Stimulated activated CD4-positive, alpha-beta T cell treated with anti-CD3 and anti-CD28 coated beads, Interleukin-2, amount 100 ng/mL, for 48 hours (primary cell): ENCODE results near the gene CLDN24.

Source experiments
- DNase-seq, 2 donors: peaks; one replicate each; pipeline ENCODE4 v3.0.0-alpha.2; 2020

CLDN24 gene

DNA sequence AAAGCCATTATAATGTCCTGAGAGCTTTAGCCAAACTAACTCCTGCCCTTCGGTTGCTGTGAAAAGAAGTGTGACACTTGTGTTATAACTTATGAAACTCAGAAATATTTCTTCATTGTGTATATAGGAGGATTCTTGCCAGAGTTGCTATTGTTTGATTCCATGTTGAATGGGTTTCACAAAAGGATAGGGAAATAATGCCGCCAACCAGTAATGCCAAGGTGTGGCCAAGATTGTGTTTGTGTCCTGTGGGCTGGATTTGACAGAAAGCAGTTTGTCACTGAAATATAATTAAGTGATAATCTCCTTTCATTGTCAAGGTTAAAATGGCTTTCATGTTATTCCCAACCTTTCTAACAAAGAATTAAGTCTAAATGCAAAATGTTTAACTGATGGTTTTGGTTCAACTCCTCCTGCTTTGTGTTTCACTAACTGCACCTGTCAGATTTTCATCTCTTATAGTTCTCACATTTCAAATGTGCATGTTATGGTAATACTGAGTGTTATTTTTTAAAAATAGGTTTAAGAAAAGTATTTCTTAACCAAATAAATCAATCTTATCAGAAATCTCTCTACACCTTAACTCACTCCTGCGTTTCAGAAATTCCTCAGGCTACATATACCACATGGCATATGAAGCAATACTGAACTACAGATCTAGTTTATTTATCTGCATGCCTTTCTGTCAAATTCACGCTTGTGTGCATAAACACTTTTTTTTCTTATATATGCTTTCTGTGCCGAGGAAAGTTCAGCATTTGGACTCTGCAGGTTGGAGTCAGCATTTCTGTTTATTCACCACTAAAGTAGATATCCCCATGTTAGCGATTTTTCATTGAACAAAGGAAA, 1.8 kb downstream of the CLDN24 start, which contains the start of gene CLDN22:
Gene CLDN22, minus strand, starts transcription at position 66 of the 849 bp plus-strand sequence. Its CDS starts 58 bp downstream, at position 8.
- DNase-seq = no peak

DNA sequence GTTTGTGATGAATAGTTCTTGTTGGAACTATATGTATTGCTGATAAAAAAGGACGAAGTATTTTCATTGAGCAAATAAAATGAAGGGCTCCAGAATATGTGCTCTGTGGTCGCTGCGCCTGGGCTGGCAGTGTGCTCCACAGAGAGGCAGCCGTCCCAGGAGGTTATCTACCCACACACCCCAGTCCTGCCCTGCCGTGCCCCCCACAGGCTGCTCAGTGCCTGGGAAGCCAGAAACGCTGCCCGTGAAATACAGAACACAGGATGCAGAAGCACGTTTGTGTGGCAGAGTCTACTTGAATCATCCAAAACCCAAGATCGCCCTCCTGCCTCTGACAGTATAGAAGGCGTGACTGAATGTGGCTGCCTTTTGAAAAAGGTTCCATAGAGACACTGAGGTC, 3.6 kb downstream of the CLDN24 start:
- DNase-seq = no peak

DNA sequence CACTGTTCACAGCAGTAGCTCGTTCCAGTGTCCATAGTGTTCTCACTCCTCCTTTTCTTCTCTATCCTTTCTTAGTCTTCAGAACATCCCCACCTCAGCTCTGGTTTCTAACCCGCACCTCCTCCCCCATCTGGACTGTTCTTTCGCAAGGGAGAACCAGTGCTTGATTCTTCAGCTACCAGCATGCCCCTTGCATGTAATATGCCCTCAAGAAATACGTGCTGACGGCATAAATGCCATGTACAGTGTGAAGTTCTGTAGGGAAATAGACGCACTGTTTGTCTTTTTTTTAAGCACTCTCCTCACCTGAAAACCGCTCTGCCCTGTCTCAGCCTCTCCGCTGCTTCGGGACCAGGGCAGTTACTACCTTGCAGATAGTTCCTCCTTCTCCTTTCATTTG, 7.4 kb downstream of the CLDN24 start:
- no peak for DNase-seq

DNA sequence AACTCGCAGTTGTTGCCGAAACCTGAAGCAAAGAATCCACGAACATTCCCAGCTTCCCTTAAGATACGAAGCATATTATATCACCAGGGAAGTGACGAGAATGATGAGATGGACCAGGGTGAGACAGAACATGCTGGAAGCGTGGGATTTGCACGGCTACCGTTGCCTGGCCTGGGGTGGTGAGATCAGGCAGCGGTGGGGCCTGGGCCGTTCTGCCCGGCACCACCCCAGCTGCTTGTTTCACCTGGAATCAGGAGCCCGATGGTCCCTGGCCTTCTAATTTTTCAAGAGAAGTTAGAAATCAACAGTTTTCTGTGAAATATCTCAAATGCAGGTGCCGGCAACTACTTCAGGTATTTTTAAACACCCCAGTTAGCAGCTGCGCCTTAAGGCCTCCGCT, 7.9 kb downstream of the CLDN24 start:
- no peak for DNase-seq

DNA sequence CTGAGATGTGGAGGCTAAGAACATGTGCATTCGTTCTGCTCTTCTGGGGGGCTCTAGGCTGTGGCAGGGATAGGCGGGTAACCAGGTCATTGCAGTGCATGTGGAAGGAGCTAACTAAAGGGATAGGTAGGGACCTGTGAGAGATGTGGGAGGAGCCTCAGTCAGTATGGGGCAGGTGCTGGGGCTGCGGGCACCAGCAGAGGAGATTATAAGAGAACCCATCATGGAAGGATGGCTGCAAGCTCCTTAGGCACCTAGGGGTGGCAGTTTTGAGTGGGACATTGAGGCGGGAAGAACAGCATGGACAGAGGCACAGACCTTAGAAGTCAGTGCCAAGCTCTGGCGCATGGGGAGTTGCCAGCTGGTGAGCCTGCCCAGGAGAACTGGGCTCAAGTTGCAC, 9.4 kb downstream of the CLDN24 start:
- DNase-seq = no peak

DNA sequence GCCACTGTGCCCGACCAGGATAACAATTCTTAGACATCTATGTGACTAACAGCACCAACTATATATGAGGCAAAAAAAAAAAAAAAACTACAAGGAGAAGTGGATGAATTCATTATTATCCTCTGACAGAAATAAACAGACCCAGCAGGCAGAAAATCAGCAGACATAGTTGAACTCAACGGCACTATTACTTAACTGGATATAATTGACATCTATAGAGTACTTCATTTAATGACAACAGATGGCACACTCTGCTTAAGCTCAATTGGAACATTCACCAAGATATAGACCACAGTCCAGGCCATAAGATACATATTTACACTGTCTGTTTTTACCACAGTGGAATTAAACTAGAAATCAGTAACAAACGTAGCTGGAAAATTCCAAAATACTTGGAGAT, 15.4 kb downstream of the CLDN24 start:
- DNase-seq = no peak

DNA sequence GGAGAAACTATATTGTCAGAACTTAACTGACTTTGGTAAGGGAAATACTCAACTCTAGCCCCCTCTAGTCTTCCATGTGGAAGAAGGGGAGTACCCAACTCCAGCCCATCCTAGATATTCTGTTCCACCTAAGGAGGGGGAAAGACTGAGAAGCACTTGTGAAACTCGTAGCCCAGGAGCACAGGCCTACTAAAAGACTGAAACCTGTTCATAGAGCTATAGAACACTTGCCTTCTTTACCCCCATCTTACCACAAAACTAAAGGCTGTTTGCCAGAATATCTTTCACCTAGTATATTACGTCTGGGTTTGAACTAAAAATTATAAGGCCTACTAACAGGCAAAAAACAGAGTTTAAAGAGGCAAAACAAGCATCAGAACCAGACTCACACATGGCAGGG, 17.7 kb downstream of the CLDN24 start:
- no peak for DNase-seq

DNA sequence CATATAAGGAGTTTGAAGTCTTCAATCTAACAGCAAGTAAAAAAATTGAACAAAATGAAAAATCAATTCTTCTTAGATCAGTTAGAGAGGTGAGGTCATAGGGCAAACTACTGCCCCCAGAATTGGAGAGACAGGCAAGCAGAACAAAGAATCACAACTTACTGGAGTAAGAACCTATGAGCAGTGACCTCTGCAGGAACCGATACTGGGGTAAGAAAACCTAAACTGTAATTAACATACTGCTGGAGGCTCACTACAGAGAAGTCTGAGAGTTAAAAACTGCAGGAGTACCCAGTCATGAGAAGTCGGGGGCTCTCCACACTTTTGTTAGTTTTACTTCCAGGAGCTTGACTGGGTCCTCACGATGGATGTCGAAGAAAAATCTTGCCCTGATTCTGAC, 18.2 kb downstream of the CLDN24 start:
- no peak for DNase-seq

DNA sequence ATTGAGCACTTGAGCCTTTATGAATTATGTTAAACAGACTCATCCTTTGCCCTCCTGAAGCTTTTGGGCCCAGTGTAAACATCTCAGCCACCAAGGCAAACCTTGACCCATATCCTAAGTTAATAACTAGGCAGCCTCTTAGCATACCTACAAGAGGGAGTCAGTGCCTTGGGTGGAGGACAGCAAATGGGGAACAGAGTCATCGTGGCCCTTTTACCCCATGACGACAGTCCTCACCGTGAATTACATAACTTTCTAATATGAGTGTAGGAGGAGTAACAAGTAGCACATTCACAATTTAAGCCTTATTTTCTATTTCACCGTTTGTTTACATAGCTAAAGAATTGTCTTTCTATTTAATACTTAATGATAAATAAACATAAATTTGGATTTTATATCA, 18.9 kb downstream of the CLDN24 start:
- DNase-seq = no peak

DNA sequence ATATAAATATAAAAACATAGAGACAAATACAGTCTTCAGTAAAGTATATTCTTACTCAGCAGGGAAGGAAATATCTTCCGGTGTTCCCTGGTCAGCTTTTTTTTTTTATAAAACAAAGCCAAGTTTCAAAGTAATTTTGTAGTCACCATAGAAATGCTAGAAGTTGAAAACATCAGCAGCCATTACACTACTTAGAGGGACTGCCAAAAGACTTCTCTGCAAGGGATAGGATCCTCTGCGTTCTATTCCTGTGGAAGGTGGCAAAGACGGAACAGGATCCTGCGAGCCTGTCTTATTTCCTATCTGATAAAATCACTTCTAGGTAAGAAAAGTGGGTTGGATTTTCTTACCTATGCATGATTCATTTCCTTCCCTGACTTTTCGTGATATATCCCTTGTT, 21.6 kb downstream of the CLDN24 start:
- no peak for DNase-seq

DNA sequence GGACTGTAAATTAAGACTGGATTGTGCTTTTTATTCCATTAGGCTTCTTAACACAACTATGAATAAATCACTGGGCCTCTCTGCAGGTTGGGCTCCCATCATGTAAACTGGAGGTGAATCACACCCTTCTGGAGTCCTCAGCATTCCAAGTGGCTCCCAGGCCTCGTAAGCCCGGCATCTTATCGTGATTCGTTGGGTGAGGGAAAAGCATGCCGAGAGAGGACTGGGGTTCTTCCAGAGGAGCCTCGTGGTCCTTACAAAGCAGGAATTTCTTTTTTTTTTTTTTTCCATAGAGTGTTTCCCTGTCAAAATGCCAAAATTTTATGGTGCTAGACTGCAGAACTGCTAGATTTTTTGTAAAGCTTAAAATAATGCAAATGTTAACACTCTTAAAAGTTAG, 22.2 kb downstream of the CLDN24 start:
- DNase-seq = no peak

DNA sequence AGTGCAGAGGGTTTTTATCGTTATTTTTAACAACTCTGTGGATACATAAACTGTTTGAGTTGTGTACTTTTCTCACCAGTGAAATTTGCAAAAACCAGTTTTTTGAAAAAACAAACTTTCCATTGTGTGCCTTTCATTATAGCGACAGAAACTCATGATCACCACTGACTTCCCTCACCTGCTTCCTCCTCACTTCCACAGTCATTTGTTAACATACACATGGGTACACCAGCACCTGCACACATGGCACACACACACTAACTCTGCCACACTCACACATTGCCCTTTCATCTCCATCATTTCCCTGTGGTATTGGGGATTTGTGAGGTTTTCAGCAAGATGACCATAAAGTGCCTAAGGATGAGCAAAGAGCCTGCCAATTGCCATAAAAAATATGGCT, 22.8 kb downstream of the CLDN24 start:
- DNase-seq = no peak

DNA sequence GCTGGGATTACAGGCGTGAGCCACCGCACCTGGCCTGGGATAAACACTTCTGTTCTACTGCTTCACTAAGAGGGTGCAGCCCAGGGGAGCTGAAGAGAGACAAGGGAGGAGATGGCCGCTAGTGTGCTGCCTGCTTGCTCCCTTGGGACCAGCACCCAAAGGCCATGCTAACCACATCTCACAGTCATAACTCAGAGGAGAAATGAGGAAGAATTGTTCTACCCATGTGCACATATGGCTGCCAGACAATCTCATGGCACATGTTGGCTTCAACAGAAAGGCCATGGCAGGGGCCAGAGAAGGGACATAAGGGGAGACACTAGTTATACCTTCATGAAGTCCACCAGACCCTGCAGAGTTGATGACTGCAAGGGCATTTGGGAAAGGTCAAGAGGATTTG, 24.6 kb downstream of the CLDN24 start:
- DNase-seq = no peak

DNA sequence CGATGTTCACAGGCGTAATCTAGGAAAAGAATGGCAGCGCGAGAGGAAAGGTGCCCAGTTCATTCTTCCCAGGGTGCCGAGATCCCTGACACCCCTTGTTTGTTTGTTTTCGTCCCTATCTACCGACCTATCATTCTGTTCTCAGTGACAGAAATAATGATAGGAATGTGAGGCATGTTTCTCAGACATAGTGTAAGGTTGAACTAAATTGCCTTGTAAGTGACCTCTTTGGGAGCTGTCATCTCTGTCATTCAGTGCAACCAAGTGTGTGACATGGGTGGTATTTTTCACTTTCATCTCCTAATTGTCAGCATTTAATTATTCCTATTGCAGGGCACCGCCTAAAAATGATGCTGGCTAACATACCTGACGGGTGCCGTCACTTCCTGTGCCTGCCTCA, 26.5 kb downstream of the CLDN24 start:
- DNase-seq = no peak

DNA sequence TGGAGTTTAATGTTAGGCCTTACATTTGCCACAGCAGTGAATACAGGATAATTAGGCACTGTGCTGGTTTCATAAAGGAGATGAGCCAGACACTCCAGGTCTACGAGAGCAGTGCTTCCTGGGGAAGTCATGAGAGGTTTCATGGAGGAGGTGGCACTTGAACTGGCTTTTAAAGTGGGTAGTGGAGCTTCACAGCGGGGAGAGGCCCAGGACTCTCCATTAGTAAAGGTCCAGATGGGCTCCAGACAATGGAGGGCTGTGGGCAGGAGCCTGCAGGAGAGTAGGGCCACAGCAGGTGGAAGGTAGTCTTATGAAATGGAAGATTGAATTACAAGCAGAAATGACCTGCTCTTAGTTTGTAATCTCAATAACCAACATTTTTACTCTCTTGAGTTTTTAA, 31.2 kb downstream of the CLDN24 start:
- DNase-seq = no peak

DNA sequence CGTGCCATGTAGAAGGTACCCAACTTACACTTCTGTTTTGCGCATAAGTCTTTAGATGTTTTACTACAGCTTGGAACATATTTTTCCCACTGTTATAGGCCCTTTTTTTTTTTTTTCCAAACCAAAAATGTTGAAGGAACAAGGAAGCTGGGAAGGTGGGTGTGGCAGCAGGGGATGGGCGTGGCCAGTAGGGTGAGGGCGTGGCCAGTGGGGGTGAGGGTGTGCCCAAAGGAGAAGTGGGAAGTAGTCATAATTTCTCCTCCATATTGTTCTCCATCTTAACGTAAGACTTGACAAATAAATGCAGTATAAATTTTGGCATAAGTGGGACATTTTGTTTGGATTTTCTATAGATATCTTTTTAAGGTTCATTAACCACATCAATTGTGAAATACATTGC, 32.5 kb downstream of the CLDN24 start:
- no peak for DNase-seq

DNA sequence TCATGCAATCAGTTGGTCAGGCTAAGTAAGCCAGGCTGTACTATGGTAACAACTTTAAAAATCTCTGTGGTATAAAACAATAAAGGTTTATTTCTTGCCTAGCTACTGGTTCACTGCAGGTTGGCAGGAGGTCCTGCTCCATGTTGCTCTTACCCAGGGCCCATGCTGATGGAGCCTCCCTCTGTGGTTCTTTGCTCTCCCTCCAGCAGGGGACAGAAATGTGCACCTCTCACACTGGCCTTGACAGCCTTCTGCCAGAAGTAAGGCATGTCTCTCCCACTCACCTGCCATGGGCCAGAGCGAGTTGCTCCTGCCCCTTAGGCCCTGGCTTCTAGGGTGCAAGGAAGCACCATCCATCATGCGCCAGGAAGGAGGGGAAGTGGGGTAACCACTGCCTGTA, 33.3 kb downstream of the CLDN24 start:
- DNase-seq = no peak

DNA sequence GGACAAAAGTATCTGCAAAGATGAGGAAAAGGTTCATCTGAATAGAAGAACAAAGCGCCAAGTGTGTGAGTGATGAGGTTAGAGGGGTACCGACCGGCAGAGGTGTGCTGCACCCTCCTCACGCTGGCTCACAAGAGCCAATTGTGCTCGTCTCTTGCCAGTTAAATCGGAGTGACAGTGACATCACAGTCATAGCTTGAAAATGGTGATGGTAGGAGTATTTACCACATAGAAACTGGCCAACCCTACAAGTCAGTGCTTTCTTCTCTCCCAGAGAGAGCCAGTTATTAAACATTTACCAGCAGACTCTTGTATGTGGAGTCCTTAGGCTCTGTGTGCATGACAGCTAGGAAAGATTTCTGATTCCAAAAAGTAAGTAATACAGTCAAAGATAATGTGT, 34.5 kb downstream of the CLDN24 start:
- DNase-seq = no peak

DNA sequence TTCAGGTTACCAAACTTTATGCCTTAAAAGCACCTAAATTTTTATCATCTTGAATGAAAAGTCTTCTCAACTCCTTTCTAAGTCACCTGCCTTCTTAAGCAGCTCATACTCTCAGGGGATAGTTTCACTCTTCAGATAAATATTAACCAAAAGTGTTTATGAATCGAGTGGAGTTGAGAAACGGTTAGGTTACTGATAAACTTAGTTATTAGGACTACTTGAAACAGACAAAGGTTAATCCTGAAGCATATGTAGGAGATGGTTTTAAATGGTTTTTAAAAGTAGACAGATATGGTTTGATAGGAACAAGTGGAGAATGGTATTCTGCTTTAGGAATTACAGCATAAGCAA, 34.9 kb downstream of the CLDN24 start:
- no peak for DNase-seq

DNA sequence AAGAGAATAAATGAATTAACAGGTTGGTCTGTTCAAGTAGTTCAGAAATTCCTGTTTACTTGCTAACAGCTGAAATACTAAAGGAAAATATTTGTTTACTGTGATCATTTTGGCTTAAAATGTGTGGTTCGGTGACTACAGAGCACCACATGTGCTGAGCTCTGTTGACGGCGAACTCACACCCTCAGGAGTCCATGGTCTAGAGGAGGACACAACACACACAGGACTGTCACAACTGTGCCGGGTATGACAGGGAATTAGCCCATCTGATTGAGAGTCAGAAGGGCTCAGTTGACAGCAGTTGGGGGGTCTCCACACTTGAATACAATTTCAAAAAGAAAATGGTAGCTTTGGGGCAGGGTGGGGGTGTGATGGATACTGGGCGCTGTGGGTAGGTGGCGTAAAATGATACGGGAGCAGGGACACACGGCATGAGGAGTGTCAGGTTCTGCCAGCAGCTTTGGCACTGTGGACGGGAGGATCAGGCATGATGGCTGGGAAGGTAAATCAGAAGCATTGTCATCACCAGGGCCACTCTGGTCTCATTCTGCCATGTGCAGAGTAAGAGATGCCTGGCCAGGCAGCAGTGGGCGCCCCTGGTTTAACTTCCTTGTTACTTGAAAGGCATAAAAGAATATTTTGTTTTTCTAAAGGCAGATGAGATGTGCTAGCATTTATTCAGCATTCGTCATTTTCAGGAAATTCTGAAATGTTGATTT, 35.5 kb downstream of the CLDN24 start:
- DNase-seq = no peak

DNA sequence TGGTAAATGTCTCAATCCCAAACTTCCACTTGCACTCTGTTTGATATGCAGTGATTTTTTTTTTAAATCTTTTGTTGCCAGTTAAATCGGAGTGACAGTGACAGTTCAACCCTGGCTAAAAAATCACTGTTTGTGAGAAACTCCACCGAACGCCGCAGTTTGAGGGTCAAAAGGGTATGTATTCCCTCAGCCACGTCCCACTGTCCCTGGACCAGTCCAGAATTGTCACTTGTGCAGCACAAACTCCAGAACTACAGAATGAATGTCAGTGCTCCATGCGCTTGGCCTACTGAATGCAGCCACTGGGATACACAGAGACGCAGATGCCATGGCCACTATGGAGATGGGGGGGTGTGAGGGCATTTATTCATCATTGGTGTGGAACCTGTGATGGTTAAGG, 36.3 kb downstream of the CLDN24 start:
- no peak for DNase-seq

DNA sequence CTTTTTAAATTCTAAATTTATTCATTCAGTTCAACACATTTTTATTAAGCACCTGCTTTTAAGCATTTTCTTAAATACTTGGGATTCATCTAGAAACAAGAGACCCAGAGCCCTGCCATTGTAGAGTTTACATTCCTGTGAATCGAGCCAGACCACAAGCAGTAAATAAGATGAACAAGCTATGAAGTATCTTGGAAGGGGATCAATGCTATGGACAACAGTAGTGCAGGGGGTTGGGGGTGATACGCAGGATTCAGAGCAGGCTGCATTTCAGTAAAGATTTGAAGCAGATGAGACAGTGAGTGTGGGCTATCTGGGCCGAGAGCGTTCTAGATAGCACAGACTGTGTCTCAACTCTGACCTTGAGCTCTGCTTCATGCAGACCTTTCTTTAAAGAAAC, 37.3 kb downstream of the CLDN24 start:
- no peak for DNase-seq

DNA sequence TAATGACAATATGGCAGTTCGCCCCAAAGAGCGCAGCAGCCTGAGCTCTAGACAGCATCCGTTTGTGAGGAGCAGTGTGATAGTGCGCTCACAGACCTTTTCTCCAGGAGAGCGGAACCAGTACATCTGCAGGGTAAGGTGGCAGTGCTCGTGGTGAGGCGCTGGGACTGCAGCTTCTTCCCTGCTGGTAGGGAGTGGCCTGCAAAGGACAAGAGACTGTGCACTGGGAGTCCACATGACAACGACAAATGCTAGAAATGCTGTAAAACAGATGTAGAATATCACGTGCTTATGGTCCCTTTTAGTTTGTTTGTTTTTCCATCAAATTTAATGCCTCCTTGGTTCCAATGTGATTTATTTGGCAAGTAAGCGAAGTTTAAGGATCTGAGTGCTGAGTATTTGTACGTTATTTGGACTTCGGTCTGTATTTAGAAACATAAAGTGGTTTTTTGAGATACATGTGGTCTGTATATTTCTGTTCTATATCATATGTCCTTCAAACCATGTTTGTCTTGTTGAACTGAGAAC, 37.9 kb downstream of the CLDN24 start:
- DNase-seq = no peak

DNA sequence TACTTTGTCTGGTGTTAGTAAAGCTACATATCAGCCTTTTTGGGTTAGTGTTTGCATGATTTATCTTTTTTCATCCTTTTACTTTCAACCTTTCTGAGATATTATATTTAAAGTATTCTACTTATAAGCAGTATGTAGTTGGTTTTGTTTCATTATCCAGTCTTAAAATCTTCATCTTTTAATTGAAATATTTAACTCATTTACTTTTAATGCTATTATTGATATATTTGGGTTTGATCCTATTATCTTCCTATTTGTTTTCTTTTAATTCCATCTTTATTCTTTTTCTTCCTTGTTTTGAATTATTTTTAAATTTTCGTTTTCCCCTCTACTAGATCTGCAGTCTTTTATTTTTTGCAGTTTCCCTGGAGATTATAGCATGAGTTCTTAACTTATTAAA, 46.1 kb downstream of the CLDN24 start:
- DNase-seq = no peak
